SKM-1 (cell line): ENCODE data around the gene SLC8A2.
"Not testable (repeated sequence)": the region's sequence is repeated elsewhere in the genome, so short reads cannot be mapped to it uniquely, and the experiment has no call there.

ENCODE experiments used
- DNase-seq: peaks from one replicate; lab custom pipeline; 2025; ENCODE audit not compliant: unreplicated experiment; lab: John Stamatoyannopoulos, UW

SLC8A2 gene

DNA sequence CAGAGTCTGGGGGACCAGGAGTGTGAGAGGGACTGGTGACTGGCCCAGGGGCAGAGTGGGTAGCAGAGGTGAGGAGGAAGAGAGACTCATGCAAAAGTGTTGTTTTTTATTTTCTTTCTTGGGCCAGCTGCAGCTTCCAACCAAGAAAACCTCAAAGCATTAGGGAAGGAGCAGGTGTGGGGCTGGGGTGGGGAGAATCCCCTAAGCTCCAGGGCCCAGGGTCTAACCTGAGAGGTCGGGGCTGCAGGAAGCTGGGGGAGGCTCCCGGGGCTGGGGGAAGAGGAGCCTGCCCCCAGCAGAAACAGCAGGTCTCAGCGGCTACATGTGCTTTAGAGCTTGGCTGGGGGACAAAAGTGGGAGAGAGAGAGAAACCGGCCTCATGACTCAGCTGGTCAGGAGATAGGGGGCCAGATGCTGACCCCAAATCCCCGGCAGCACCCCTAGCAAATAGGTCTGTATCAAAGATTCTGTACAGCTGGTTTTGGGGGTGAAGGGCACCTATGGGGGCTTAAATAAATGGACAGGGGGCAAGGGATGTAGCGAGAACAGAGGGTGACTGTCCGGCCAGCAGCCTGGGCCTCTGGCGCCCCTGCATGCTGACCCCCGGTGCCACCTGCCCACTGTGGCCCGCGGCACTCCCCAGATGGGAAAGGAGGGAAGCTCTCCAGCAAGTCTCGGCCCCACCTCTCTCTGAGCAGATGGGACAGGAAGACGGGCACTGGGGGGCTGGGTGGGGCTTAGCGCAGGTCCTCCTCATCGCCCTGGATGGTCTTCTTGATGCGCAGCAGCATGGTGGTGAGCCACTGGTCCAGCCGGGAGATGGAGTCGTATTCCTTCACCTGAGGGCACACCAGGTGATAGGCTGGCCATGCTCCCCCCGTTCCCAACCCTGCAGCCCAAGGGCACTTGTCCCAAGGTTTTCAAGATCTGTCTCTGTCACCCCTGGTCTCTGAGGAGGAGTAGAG, 16.1 kb upstream of the SLC8A2 start:
- no peak for DNase-seq

DNA sequence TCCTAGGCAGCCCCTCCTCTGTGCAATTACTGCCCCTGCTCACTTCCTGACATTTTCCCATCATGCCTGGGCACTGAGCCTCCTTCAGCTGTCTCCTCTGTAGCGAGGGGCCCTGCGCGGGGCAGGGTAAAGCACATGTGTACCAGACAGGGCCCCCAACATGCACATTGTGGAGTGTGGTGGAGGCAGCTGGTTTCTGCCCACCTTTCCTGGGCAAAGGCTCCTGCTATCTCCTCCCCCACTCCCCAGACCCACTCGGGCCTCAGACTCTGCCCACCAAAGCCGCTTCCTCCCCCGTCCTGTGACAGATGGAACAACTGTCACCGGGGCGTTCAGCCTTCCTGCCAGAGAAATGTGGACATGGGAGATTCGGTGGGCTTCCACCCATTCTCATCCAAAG, 15.2 kb upstream of the SLC8A2 start:
- no peak for DNase-seq

DNA sequence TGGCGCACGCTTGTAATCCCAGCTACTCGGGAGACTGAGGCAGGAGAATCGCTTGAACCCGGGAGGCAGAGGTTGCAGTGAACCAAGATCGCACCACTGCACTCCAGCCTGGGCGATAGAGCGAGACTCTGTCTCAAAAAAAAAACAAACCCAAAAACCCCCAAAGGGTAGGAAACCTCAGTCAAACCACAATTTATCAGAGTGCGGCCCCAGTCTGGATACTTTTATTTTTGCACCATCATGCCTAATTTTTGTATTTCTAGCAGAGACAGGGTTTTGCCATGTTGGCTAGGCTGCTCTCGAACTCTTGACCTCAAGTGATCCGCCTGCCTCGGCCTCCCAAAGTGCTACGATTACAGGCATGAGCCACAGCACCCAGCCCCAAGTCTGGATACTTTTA, 14.5 kb upstream of the SLC8A2 start:
- DNase-seq: not testable (repeated sequence)

DNA sequence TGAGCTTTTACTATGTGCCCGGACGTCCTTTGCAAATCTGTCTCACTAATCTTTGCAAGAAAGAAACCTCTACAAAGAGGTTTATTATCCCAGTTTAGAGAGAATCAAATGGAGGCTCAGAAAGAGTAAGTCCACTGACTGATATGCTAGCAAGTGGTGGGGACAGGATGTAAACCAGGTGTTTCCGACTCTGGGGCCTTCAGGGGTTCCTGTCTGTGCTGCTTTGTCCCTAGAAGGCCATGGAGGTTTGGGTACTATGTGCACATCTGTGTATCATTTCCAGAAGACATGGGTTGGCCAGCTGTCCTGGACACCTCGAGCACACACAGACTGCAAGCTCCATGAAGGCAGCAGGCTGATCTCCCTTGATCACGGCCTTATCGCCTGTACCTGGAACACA, 13.5 kb upstream of the SLC8A2 start:
- no peak for DNase-seq

DNA sequence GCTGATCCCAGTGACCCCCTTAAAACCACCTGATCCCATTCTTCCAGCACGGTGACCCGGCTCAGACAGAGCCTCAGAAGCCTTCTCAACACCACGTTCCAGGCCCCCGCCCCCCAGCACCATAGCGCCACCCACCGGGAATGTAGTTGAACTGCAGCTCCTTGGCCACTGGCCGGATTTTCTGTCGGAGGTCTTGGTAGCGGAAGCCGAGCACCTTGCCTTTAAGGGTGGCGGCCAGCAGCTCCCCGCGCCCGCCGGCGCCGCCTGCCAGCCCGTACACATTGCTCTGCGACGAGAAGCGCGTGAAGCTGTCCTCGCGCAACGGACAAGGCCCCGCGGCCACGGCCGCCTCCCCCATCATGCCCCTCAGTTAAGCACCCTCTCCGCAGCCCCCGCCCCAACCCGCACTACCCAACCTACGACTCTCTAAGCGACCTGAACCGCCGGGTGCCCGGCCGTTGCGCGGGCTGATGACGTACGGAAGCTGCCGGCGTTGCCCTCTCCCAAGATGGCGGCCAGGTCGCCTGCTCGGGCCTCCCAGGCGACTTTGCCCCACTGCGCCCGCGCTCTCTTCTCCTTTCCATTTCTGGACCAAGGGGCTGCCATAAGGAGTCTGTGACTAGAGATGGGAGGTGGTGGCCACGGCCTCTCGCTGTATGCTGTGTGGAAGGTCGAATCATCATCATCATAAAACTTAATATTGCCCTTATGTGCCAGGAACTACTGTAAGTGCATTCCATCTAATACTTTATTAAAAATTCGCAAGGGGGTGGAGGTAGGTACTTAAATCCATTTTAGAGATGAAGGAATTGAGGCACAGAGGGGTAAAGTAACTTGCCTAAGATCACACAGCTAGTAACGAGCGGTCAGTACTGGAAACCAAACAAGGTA, 12.4 kb upstream of the SLC8A2 start, which contains the start of gene KPTN:
Gene KPTN, minus strand, starts transcription at position 420 of the 891 bp plus-strand sequence. Its CDS starts 59 bp downstream, at position 361.
- peak; percentile 38 for DNase-seq

DNA sequence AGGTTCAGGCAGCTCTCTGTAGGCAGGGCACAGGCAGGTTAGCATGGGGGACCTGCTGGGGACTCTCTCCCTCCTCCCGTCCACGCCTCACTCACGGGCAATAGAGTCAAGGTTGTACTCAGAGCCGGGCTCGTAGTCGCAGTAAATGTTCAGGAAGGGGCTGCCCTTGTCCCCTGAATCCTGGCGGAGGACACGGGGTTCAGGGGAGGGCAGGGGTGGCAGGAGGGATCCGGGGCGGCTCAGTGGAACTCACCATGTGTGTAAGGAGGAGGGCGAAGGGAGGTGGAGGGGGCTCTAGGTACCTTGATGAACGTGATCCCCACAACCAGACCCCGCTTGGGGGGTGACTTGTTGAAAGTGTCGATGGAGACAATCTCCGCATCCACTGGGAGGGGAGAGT, 11.5 kb upstream of the SLC8A2 start:
- no peak for DNase-seq

DNA sequence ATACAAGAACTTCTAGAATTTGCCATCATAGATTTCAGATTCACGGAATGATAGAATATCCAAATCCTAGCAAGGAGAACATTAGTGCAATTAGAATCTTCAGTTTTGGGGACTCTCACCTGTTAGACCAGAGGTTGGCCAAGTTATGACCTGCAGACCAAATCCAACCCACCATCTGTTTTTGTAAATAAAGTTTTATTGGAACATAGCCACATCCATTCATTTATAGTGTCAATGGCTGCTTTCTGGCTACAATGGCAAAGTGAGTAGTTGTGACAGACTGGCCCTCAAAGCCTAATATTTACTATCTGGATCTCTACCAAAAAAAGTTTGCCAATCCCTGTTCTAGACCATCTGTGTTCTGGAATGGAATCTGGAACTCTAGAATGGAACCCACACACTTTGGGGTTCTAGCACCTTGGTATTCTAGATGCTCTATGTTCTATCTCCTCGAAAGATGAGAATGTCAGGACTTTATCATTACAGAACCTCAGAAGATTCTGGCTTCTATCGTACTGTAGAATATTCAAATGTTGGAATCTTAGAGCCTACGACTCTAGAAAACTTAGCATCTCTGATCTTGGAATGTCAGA, 9.9 kb upstream of the SLC8A2 start:
- DNase-seq: no peak

DNA sequence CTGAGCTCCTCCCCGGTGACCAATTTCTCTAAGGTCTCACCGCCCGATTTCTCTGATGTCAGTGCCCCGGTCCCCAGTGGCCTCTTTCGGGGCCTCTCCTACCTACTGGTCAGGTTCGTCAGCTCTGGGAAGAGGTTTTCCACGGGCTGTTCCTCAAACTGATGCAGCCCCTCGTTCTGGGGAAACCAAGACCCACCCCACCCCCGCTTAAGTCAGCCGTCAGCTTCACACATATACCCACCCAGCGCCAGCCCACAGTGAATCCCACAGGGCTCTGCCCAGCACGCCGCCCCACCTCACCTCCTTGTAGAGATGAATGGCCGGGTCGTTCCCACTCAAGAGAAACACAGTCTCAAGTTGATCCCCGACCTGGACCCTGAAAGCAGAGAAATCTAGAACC, 9.0 kb upstream of the SLC8A2 start:
- DNase-seq: no peak

DNA sequence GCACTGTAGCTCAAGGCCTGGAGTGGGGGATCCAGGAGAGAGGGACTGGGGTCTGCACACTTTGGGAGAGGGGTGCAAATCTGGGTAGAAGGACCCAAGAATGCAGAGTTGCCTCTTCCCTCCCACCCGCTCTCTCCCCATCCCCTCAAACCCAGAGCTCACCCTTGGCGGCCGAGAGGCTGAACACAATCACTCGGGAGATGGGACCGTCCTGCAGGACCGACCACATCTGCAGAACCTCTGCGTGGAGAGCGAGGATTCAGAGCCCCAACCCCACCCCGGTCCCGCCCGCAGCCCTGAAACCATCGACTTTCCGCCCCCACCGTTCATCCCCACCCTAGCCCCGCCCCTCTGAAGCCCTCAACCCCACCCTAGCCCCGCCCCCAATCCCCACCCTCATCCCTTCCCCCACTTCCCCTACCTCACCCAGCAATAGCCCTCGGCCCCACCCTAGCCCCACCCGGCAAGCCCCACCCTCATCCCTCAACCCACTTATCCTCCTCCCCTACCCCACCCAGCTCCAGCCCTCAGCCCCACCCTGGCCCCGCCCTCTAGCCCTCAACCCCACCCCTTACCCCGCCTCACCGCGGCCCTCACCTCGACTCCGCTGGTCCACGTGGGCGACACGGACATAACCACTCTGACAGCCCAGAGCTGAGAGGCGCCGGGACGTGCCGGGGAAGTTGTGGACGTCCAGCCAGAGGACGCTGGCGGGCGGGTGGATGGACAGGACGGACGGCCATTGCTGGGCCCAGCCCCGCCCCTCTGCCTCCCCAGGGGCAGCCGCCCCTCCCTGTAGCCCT, 8.2 kb upstream of the SLC8A2 start:
- DNase-seq: no peak

DNA sequence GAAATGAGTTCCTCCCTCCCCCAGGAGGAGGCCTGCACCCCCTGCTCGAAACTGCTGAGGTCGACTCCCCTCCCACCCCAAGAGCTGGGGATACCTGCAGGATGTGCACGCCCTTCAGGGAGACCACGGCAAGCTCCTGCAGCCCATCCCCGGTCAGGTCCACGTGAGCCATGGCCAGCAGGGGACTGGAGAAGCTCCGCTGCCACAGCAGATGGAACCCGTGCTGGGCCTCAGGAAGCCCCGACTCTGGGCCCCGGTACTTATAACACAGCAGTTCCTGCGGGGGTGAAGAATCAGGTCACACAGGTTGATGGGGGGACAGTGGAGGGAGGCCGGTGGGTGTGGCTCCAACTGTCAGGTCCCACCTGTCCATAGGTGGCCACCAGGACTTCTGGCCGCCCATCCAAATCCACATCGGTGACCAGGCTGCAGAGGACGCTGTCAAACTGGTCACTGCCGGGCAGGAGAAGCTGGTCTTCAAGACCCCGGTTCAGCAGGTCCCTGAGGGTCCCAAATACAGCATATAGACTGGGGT, 4.8 kb upstream of the SLC8A2 start:
- no peak for DNase-seq

DNA sequence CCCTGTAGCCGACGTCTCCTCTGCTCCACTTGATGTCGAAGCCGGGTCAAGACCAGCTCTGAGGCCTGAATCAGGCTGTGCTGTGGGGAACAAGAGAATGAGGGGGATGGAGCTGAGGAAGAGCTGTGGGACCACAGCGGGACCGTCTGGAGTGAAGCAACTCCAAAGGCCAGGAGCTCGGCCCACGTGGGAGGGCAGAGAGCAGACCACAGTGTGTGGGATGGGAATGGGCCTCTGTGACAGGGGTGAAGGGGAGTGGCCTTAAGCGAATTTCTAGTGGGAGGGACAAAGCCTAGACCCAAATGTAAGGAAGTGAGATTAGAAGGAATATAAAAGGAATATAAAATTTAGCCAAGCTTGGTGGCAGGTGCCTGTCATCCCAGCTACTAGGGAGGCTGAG, 3.8 kb upstream of the SLC8A2 start:
- no peak for DNase-seq

DNA sequence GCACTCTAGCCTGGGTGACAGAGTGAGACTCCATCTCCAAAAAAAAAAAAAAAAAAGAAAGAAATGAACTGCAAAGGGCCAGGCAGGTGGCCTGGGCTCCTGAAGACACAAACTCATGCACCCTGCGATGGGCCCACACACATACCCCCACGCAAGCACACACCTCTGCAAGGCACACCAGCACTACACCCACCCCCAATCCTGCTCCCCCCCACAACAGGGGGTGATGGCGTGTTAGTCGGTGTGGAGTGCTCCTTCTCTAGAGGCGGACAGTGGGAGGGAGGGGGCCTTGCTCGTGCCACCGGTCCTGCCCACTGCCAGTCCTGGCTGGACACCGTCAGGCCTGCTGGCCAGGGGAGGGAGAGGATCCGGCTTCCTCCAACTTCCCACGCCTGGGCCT, 1.6 kb upstream of the SLC8A2 start:
- DNase-seq: no peak

DNA sequence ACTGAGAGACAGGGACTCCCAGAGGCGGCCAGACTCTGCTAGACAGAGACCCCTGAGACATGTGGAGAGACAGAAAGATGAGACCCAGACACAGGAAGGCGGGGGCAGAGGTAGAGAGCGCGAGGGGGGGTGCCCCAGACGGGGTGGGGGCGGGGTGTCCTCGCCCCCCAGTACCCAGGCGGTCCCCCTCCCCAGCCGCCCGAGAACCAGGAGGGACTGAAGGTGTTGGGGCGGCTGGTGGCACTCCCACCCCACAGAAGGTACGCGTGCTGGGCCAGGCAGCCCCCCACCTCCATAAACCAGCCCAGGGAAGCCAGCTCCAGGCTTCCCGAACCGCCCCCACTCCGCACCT, 336 bp downstream of the SLC8A2 start:
- no peak for DNase-seq

DNA sequence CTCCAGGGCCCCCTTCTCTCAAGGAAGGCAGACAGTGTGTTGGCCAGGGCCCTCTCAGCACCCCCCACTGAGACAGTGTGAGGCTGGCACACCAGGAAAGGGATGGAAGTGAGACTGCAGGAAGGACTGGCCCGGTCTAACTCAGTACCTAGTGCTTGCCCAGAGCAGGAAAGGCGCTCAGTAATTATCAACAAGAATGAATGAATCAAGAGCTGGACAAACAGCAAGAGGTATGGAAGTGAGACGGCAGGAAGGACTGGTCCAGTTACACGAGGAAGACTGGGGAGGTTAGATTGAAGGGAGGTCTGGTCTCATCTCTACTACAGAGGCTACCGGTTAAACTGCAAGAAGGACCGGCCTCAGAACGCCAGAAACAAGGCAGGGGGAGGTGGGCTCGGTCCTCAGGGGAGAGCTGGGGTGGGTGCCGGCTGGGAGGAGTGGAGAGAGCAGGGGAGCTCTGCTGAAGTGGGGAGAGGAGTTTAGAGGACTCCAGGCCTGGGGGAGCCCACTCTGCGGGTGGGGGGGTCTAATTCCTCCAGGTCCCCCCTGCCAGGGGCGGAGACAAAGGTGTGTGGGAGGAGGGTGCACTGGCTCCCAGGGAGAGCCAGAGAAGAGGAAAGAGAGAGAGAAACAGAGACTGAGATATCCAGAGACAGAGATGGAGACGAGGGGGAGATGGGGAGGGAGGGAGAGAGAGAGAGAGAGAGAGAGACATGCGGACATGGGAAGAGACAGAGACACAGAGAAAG, 1.1 kb downstream of the SLC8A2 start:
- DNase-seq: no peak

DNA sequence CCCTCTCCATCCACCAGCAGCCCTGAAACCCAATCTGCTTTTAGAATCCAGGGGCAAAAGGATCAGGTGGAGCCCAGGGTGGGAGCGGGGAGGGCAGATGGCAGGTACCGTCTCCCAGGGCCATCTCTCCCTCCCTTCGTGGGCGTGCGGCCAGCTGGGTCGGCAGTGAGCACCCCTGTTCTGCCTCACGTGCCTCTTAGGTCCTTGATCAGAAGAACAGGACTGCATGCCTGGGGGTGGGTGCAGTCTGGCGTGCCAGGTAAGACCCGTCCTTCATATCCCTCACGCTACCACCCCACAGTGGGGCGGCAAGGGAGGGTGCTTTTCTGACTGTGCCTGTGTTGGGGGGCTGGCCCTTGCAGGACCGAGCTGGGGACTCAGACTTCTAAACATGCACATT, 2.0 kb downstream of the SLC8A2 start:
- DNase-seq: no peak

DNA sequence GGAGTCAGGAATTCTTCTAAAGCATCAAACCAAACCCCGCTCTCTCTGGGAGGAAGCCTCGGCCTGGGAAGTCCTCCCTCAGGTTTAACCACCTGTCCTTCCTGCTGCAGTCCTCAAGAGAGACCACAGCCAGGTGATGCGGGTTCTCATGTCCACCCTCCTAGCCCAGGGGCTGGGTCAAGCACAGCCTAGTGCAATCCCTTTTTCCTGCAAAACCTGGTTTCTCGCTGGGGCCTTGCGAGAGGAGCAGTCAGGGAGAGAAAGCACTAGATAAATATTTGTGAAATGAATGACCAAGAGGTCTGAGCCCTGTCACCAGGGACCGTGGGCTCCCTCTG, 2.4 kb downstream of the SLC8A2 start:
- no peak for DNase-seq

DNA sequence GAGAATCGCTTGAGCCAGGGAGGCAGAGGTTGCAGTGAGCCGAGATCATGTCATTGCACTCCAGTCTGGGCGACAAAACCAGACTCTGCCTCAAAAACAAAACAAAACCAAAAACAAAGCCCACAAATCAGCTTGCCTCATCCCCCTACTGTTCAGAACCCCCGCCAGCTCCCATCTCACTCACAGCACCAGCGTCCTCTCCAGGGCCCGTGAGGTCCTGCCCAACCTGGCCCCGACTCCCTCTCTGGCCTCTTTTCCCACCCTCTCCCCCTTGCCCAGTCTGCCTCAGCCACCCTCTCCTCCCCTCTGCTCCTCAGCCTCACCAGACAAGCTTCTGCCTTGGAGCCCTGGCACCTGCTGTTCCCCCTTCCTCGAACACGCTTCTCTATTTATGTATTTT, 3.8 kb downstream of the SLC8A2 start:
- no peak for DNase-seq

DNA sequence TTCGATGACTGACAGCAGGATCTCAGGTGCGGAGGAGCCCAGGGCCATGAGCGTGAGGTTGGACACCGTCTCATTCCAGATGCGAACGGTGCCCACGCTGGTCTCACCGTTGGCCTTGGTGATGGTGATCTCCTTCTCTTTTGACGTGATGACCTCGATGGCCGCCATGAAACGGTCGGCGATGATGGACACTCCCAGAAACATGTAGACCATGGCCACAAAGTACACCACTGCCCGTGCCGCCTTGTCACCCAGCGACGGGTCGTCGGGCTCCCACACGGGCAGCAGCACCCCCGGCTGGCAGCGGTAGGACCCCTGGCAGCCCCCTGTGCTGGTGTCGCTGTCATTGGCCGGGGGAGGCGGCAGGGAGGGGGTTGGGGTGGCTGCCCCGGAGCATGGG, 5.7 kb downstream of the SLC8A2 start:
- DNase-seq: no peak

DNA sequence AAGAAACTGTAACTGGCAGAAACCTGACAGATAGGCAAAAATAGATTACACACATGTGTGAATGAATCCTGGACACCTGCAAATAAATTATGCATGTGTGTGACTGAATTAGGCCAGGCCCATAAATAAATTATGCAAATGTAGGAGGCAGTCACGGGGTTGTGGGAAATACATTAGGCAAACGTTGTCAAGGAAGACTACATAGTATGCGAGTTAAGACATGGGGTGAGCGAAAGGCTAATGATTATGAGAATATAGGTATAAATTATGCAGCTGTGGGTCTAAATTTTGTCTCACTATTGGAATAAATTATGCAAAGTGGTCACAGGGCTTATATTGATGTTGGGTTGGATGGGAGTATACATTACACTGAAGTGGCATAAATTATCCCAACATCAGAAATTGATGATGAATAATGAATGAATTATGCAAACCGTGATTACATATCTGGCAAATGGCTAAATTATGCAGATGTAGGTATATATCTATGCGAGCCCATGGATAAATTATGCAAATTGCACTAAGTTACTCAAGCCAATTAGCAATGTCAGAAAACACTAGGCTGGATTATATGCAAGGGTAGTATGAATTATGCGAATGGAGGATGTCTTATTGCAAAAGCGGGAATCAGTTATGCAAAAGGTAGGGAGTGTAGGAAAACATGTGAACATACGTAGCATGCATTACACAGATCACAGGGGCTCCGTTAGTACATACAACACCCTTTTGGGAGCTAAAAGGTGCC, 6.8 kb downstream of the SLC8A2 start:
- no peak for DNase-seq
